Sigmoid colon (tissue), 7 donors: ENCODE results near the gene ATP5F1D. TPM values are rescaled to one million over a fixed set of nuclear protein-coding genes. Genes with fewer than 3 reads are reported as not detected.

Experiments used
- DNase-seq: peaks from one replicate; pipeline ENCODE4 v3.0.0-alpha.2; 2019
- H3K27ac ChIP-seq, 4 donors: fragments of 200-600 bp; sonication (generic); one replicate each; pipeline ENCODE4 v1.5.1; 2016 to 2019; ENCODE audit warnings: mild to moderate bottlenecking in 1 of 4
- H3K27me3 ChIP-seq, 3 donors: fragments of 200-600 bp; sonication (generic); one replicate each; pipeline ENCODE4 v1.5.1; 2019; ENCODE audit warnings: mild to moderate bottlenecking in 1 of 3
- H3K36me3 ChIP-seq, 4 donors: fragments of 200-600 bp; sonication (generic); one replicate each; pipeline ENCODE4 v1.5.1; 2016 to 2019
- H3K4me1 ChIP-seq, 4 donors: fragments of 200-600 bp; sonication (generic); one replicate each; pipeline ENCODE4 v1.5.1; 2017 to 2019
- H3K4me3 ChIP-seq, 4 donors: fragments of 200-600 bp; sonication (generic); one replicate each; pipeline ENCODE4 v1.5.1; 2017 to 2019; ENCODE audit warnings: mild to moderate bottlenecking in 2 of 4, moderate library complexity in 1 of 4
- H3K9me3 ChIP-seq, 4 donors: fragments of 200-600 bp in 3 of 4; sonication (generic) in 3 of 4; one replicate each; pipeline versions ENCODE4 v1.5.1 to v1.6.1; 2013 to 2019
- EP300 ChIP-seq, 4 donors: sonication (generic); formaldehyde crosslinking; IDR thresholded peaks; one replicate each; pipeline ENCODE4 v1.6.1; 2017; ENCODE audit warnings: antibody characterized with exemption in 4 of 4
- POLR2A ChIP-seq, 2 donors: fragments of 450-650 bp; IDR thresholded peaks; one replicate each; pipeline ENCODE4 v1.6.1; 2016; ENCODE audit warnings: antibody characterized with exemption in 2 of 2, mild to moderate bottlenecking in 2 of 2, moderate library complexity in 2 of 2
- POLR2AphosphoS5 ChIP-seq, 4 donors: sonication (generic); formaldehyde crosslinking; IDR thresholded peaks; one replicate each; pipeline ENCODE4 v1.6.1; 2017; ENCODE audit warnings: antibody characterized with exemption in 4 of 4
- WGBS, 2 donors: extraction: QIAGEN DNeasy Blood & Tissue Kit; methylation state at CpG; one replicate each; pipeline ENCODE4 v1.1.7; 2013; 5-methylcytosine and 5-hydroxymethylcytosine counted together
- intact Hi-C: fragments of 100-400 bp; cut with DNase I; formaldehyde crosslinking; loops from one replicate; pipeline ENCODE4 v1.15.1; 2023
- polyA plus RNA-seq, 3 donors: library from polyadenylated mRNA; stranded (reverse); fragments of 200-250 nt; gene quantifications; one replicate each; pipeline ENCODE4 v1.2.3, GENCODE V29; 2013
- total RNA-seq, 4 donors: library from RNA; depleted of rRNA; stranded (reverse); fragments of >200 nt; gene quantifications; one replicate each; pipeline ENCODE4 v1.1.0, GENCODE V29; 2016
- TF ChIP-seq, protein P1 (sequence below), 4 experiments: fragments of 450-650 bp in 3 of 4; fragments of 200-600 bp in 1 of 4; IDR thresholded peaks; one replicate each; pipeline ENCODE4 v1.5.1; 2016 to 2019; ENCODE audit warnings: antibody characterized with exemption in 4 of 4, mild to moderate bottlenecking in 3 of 4, moderate library complexity in 2 of 4
- donor health status: healthy with polysubstance abuse.
- donor health status: Bipolar disorder and iron deficiency.
- donor health status: healthy.

ATP5F1D gene
- total and polyA plus RNA-seq, 7 donors: 74.7 to 390 (median 112) TPM

DNA sequence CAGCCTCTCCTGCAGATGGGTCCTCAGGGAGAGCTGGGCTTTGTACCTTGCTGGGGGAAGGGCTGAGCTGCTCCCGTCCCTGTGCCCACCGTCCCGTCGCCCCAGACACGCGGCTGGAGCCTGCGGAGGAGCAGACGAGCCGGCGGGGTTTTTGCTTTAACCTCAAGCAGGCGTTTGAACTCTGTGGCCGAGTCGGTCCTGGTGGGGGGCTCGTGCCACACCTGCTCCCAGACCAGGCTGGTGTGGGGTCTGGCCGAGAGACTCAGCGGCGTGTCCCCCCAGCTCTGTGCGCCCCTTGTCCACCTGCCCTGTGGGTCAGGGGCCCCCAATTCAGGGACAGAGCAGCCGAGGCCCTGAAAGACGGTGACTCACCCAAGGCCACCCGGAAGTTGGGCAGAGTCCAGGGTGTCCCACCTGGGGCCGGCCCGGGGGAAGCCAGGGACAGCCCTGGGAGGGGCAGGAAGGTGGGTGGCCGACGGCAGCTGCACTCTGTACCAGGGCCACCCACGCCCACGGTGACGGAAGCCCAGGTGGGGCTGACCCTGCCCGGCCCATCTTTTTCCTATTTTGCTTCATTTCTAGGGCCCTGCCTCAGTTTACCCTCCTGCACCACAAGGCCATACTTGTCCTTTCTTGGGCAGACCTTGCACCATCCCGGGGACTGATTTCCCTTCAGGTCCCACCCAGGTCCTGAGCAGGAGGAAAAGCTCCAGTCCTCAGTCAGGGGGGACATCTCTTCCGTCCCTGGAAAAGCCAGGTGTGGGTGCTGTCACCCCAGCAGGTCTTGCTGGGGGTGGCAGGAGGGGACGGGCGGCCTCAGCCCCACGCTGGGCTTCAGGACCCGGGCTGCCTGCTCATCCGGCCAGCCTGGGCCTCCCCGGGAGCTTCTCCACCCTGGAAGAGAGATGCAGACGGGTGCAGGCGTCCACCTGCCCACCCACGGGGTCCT lies 49.4 kb downstream of the ATP5F1D start:
- intact Hi-C loops: no loop called here
- H3K4me3 ChIP-seq: no peak overlapping the region
- H3K36me3 ChIP-seq: no peaks in the 10 kb centered on the region
- peaks cover 32 to 100% (median 94%) of the 10 kb centered on the region in 3 donors for H3K27me3 ChIP-seq
- no peaks in the 10 kb centered on the region for H3K9me3 ChIP-seq
- DNase-seq: no peak
- WGBS, 2 donors: 35 to 68% methylated on average over 40 of the region's 40 CpGs
- no peak overlapping the region for H3K27ac ChIP-seq
- TF ChIP-seq EP300 (IDR thresholded peaks at IDR 0.05) (no peak), POLR2AphosphoS5 (IDR thresholded peaks at IDR 0.05) (no peak), POLR2A (IDR thresholded peaks at IDR 0.05) (no peak)
- TF ChIP-seq, protein P1, sequence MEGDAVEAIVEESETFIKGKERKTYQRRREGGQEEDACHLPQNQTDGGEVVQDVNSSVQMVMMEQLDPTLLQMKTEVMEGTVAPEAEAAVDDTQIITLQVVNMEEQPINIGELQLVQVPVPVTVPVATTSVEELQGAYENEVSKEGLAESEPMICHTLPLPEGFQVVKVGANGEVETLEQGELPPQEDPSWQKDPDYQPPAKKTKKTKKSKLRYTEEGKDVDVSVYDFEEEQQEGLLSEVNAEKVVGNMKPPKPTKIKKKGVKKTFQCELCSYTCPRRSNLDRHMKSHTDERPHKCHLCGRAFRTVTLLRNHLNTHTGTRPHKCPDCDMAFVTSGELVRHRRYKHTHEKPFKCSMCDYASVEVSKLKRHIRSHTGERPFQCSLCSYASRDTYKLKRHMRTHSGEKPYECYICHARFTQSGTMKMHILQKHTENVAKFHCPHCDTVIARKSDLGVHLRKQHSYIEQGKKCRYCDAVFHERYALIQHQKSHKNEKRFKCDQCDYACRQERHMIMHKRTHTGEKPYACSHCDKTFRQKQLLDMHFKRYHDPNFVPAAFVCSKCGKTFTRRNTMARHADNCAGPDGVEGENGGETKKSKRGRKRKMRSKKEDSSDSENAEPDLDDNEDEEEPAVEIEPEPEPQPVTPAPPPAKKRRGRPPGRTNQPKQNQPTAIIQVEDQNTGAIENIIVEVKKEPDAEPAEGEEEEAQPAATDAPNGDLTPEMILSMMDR (IDR thresholded peaks at IDR 0.05): no peak
- H3K4me1 ChIP-seq: peaks cover 0 to 21% (median 10%) of the 10 kb centered on the region in 4 donors

DNA sequence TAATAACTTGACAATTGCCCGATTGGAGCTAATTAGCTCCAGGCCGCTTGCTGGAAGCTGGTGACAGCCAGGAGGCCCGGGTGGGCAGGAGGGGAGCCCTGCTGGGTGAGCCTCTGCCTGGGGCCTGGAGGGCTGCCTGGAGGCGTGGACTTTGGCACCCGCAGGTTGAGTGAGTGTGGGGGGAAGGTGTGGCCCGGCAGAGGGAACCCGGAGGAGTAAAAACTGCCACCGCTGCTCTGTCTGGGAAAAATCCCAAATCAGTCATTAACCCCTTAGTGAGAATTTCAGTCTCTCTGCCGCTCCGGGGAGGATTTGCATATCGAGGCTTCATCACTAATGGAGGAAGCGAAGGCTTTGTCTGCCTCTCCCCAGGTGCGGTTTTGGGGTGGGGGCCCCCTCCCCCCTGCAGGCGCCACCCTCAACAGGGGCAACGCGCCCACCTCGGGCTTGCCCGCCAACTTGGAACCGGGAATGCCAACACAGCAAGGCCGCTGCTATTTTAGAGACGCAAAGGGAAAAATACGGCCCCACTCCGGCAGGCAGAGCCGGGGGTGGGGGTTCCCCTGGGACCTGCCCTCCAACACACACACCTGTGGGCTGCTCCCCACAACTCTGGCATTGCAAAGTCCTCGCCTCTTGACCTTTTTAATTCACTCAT lies 50.3 kb downstream of the ATP5F1D start:
- TF ChIP-seq, protein P1 (IDR thresholded peaks at IDR 0.05): no peak
- no peak for TF ChIP-seq EP300 (IDR thresholded peaks at IDR 0.05)
- TF ChIP-seq POLR2A (IDR thresholded peaks at IDR 0.05): no peak
- TF ChIP-seq POLR2AphosphoS5 (IDR thresholded peaks at IDR 0.05): no peak
- DNase-seq: no peak
- Histone ChIP-seq H3K27me3 (peaks cover 25 to 96% (median 85%) of the 10 kb centered on the region in 3 donors), H3K4me3 (no peak overlapping the region), H3K27ac (no peak overlapping the region), H3K9me3 (no peaks in the 10 kb centered on the region), H3K4me1 (peaks cover 0 to 16% (median 10%) of the 10 kb centered on the region in 4 donors), H3K36me3 (no peaks in the 10 kb centered on the region)
- intact Hi-C loops: no loop called here
- 17 to 50% methylated on average over 25 of the region's 25 CpGs for whole genome bisulfite sequencing, 2 donors

DNA sequence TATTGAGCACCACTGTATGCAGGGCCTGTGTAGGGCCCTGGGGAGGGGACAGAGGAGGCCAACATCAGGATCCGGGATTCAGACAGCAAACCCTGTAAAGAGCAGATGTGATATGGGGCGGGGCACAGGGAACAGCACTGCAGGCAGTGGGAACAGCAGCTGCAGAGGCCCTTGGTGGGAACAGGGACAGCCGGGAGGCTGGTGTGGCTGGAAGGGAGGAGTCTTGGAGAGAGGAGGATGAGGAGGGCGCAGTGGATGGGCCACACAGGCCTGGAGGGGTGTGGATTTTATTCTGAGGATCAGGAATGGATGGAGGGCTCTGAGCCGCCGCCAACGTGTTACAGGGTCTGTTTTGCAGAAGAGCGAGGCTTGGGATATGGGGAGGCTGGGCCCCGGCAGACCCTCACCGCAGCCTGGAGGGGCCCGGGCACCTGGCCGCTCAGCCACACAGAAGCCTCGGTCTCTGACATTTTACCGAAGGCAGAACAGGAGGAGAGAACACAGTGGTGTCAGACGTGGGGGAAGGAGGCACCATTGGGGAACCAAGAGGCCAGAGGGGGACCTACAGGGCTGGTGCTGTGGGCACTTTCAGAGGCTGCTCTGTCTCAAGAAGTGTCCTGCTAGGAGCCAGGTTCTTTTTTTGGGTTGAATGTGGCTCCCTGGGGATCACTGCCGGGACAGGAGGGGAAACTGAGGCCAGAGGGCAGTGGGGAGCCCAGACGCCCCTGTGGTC lies 51.0 kb downstream of the ATP5F1D start:
- Histone ChIP-seq H3K27me3 (peaks cover 18 to 89% (median 78%) of the 10 kb centered on the region in 3 donors), H3K36me3 (no peaks in the 10 kb centered on the region), H3K27ac (no peak overlapping the region), H3K4me3 (no peak overlapping the region), H3K9me3 (no peaks in the 10 kb centered on the region), H3K4me1 (peaks cover 0 to 11% (median 8%) of the 10 kb centered on the region in 4 donors)
- intact Hi-C loops: no loop called here
- TF ChIP-seq POLR2AphosphoS5 (IDR thresholded peaks at IDR 0.05) (no peak), EP300 (IDR thresholded peaks at IDR 0.05) (no peak), POLR2A (IDR thresholded peaks at IDR 0.05) (no peak)
- TF ChIP-seq, protein P1 (IDR thresholded peaks at IDR 0.05): no peak
- 80 to 85% methylated on average over 17 of the region's 17 CpGs for WGBS, 2 donors
- DNase-seq: no peak

DNA sequence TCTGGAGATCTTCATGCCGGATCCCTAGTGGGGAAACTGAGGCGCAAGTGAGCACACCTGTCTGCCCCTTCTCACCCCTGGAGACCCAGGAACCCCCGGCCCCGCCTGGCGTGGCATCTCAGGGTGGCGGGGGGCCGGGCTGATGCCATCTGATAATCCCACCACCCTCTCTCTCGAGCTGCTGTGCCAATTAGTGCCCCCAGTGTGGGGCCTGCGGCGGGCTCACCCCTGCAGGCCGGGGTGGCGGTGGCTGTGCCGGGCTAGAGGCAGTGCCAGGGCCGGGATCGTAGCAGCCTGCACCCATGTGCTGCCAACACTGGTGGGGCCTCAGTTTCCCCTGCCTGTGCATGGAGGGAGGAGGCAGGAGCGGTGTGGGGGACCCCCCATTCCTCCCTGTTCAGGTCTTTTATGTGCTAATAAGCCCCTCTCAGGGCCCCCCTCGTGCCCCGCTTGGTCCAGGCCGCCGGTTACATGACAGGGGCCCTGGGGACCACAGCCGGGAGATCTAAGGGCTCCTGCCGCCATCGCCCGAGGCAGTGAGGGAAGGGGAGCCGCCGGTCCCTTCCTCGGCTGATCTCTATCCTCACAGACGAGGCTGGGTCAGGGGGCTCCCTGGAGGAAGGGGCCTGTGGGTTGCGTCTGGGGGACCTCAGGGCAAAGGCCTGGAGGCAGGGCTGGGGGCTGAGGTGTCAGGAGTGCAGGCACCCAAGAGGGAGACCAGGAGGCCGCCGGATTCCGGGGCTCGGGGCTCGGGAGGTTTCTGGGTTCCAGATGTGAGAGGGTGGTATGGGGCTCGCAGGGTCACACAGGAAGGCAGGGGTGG lies 52.4 kb downstream of the ATP5F1D start:
- 82 to 88% methylated on average over 35 of the region's 35 CpGs for WGBS, 2 donors
- H3K27ac ChIP-seq: no peak overlapping the region
- no peak for DNase-seq
- peaks cover 0 to 11% (median 8%) of the 10 kb centered on the region in 4 donors for H3K4me1 ChIP-seq
- no peaks in the 10 kb centered on the region for H3K36me3 ChIP-seq
- H3K27me3 ChIP-seq: peaks cover 12 to 75% (median 69%) of the 10 kb centered on the region in 3 donors
- intact Hi-C loops: no loop called here
- TF ChIP-seq, protein P1 (IDR thresholded peaks at IDR 0.05): no peak
- no peak for TF ChIP-seq EP300 (IDR thresholded peaks at IDR 0.05)
- no peak for TF ChIP-seq POLR2AphosphoS5 (IDR thresholded peaks at IDR 0.05)
- TF ChIP-seq POLR2A (IDR thresholded peaks at IDR 0.05): no peak
- no peaks in the 10 kb centered on the region for H3K9me3 ChIP-seq
- no peak overlapping the region for H3K4me3 ChIP-seq
